ENCODE measurements around the gene SLC52A1.
"Not testable (repeated sequence)": the region's sequence is repeated elsewhere in the genome, so short reads cannot be mapped to it uniquely, and the experiment has no call there.

The SLC52A1 gene

GRCh38 chr17:5043524-5043923, 8.3 kb upstream of the SLC52A1 start:
- DNase-seq, result no peak
- H3K36me3 Mint-ChIP-seq (ENCODE audit: low read depth), result no peaks in the 10 kb centered on the region
- no peaks in the 10 kb centered on the region for H3K9me3 Mint-ChIP-seq
- no peak overlapping the region for H3K4me3 Mint-ChIP-seq
- no peak overlapping the region for H3K27ac Mint-ChIP-seq
- H3K27me3 Mint-ChIP-seq, result no peaks in the 10 kb centered on the region
- peaks cover 24% of the 10 kb centered on the region for H3K4me1 Mint-ChIP-seq
- ATAC-seq, result no peak

- Mint-ChIP-seq H3K4me1 (peaks cover 12% of the 10 kb centered on the region), H3K4me3 (peak overlapping the region; percentile 63), H3K27ac (peak overlapping the region; percentile 83), H3K9me3 (no peaks in the 10 kb centered on the region), H3K27me3 (no peaks in the 10 kb centered on the region), H3K36me3 (ENCODE audit: low read depth) (no peaks in the 10 kb centered on the region)
- no peak for ATAC-seq
- no peak for DNase-seq
Measured at GRCh38 chr17:5042157-5043022, 7.2 kb upstream of the SLC52A1 start.

GRCh38 chr17:5034651-5035050, 575 bp downstream of the SLC52A1 start:
- no peak for ATAC-seq
- no peak overlapping the region for H3K4me3 Mint-ChIP-seq

GRCh38 chr17:5034063-5034462, 1.2 kb downstream of the SLC52A1 start:
- Mint-ChIP-seq H3K27ac (no peak overlapping the region), H3K9me3 (no peaks in the 10 kb centered on the region), H3K36me3 (ENCODE audit: low read depth) (no peaks in the 10 kb centered on the region), H3K4me3 (no peak overlapping the region), H3K27me3 (peaks cover 7% of the 10 kb centered on the region), H3K4me1 (peaks cover 17% of the 10 kb centered on the region)
- no peak for DNase-seq
- no peak for ATAC-seq

More at GRCh38 chr17:5034651-5035050, 575 bp downstream of the SLC52A1 start:
- Mint-ChIP-seq H3K4me1 (peaks cover 17% of the 10 kb centered on the region), H3K27me3 (peaks cover 7% of the 10 kb centered on the region), H3K27ac (no peak overlapping the region), H3K36me3 (ENCODE audit: low read depth) (no peaks in the 10 kb centered on the region), H3K9me3 (no peaks in the 10 kb centered on the region)
- DNase-seq, result no peak

GRCh38 chr17:5033352-5034015, 1.7 kb downstream of the SLC52A1 start:
- Mint-ChIP-seq H3K27ac (no peak overlapping the region), H3K9me3 (no peaks in the 10 kb centered on the region)

DNA sequence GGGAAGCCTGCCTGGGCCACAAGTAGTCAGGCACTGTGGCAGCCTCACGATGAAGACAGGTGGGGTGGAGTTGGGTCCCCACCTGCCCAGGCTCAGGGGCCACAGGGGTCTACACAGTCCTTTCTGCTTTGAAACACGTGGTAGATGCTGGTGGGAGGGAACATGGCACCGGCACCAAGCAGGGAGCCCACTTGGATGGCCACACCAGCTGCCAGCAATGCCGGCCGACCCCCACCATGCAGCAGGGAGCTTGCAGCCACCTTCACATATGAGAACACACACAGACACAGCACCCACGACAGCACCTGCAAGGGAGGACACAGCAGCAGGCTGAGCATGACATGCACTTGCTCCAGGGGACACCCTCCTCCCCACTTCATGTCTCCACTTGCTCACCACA, 2.4 kb downstream of the SLC52A1 start:
- peaks cover 17% of the 10 kb centered on the region for H3K4me1 Mint-ChIP-seq
- ATAC-seq (no peak), DNase-seq (no peak)
- H3K9me3 Mint-ChIP-seq, result no peaks in the 10 kb centered on the region
- H3K36me3 Mint-ChIP-seq (ENCODE audit: low read depth), result no peaks in the 10 kb centered on the region
- no peak overlapping the region for H3K27ac Mint-ChIP-seq
- H3K4me3 Mint-ChIP-seq, result no peak overlapping the region
- peaks cover 7% of the 10 kb centered on the region for H3K27me3 Mint-ChIP-seq

More at GRCh38 chr17:5033352-5034015, 1.7 kb downstream of the SLC52A1 start:
- Mint-ChIP-seq H3K4me3 (no peak overlapping the region), H3K27me3 (peaks cover 7% of the 10 kb centered on the region), H3K4me1 (peaks cover 17% of the 10 kb centered on the region), H3K36me3 (ENCODE audit: low read depth) (no peaks in the 10 kb centered on the region)
- no peak for ATAC-seq
- DNase-seq, result no peak

DNA sequence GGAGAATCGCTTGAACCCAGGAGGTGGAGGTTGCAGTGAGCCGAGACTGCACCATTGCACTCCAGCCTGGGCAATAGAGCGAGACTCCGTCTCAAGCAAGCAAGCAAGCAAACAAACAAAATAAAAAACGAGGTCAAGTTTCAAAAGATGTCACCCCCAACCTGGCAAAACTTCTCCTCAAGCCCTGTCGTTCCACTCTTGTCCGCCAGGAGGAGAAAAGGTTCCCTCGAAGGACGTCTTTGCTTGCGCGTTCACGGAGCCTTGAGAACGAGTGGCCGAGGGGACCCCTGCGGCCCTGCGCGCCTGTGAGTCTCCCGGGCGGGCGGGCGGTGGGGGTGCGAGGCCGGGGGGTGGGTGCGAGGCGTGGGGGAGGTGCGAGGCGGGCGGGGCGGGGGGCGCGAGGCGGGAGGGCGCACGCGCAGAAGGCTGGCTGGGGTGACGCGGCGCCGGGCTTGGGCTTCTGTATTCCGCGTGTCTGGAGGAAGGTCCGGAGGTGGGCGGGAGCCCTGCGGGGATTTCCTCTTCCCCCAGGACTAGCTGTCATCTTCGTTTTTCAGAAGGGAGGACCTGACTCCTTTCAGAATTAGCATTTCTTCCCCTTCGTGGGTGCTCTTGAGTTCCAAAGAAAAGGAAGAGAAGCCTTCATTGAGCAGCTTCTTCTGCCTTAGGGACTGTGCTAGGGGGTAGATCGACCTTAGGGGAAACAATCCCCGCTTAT, 3.7 kb downstream of the SLC52A1 start:
- peaks cover 7% of the 10 kb centered on the region for H3K27me3 Mint-ChIP-seq
- H3K9me3 Mint-ChIP-seq, result no peaks in the 10 kb centered on the region
- DNase-seq (peak; percentile 86), ATAC-seq (peak; percentile 92)
- peaks cover 17% of the 10 kb centered on the region for H3K4me1 Mint-ChIP-seq
- H3K36me3 Mint-ChIP-seq (ENCODE audit: low read depth), result no peaks in the 10 kb centered on the region
- peak overlapping the region; percentile 74 for H3K27ac Mint-ChIP-seq
- peak overlapping the region; percentile 58 for H3K4me3 Mint-ChIP-seq

DNA sequence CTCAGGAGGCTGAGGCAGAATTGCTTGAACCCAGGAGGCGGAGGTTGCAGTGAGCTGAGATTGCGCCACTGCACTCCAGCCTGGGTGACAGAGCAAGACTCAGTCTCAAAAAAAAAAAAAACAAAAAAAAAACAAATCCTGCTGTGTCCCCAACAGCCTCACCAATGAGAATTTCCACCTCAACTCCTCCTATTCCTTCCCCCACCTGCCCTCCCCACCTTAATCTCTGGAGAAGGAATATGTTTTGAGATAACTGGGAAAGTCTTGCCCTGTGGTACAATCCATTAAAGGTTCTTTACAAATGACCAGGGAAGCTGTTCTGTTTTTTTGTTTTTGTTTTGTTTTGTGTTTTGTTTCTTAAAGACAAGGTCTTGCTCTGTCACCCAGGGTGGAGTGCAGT, 5.1 kb downstream of the SLC52A1 start:
- H3K27me3 Mint-ChIP-seq; H3K4me3 Mint-ChIP-seq; H3K9me3 Mint-ChIP-seq; DNase-seq; ATAC-seq; H3K36me3 Mint-ChIP-seq (ENCODE audit: low read depth): not testable (repeated sequence)
- peaks cover 17% of the 10 kb centered on the region for H3K4me1 Mint-ChIP-seq
- H3K27ac Mint-ChIP-seq, result peak overlapping the region; percentile 74

GRCh38 chr17:5027916-5028315, 7.3 kb downstream of the SLC52A1 start:
- H3K4me3 Mint-ChIP-seq, result no peak overlapping the region
- peaks cover 17% of the 10 kb centered on the region for H3K4me1 Mint-ChIP-seq
- H3K27me3 Mint-ChIP-seq, result no peaks in the 10 kb centered on the region
- no peak for ATAC-seq
- H3K36me3 Mint-ChIP-seq (ENCODE audit: low read depth), result peaks cover 4% of the 10 kb centered on the region
- no peak for DNase-seq
- H3K9me3 Mint-ChIP-seq, result no peaks in the 10 kb centered on the region
- H3K27ac Mint-ChIP-seq, result no peak overlapping the region

GRCh38 chr17:5027299-5027698, 7.9 kb downstream of the SLC52A1 start:
- ATAC-seq (no peak), DNase-seq (no peak)
- no peak overlapping the region for H3K27ac Mint-ChIP-seq
- H3K4me1 Mint-ChIP-seq, result peaks cover 17% of the 10 kb centered on the region
- H3K36me3 Mint-ChIP-seq (ENCODE audit: low read depth), result peaks cover 5% of the 10 kb centered on the region
- H3K27me3 Mint-ChIP-seq, result no peaks in the 10 kb centered on the region
- no peaks in the 10 kb centered on the region for H3K9me3 Mint-ChIP-seq
- H3K4me3 Mint-ChIP-seq, result no peak overlapping the region

DNA sequence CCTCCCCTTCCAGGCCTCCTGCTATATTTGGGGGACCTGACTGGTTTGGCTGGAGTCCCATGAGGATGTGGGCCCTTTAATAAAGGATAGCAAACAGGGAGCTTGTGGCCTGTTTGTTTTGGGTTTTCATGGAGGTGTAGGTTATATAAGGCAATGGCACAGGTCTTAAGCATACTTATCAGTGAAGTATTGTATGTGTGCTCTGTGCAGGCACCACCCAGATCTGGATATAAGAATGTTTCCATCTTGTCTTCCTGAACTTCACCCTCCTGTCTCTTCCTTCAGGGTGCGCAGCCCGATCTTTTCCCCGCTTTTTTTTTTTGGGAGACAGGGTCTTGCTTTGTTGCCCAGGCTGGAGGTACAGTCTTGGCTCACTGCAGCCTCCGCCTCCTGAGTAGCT, 10.6 kb downstream of the SLC52A1 start:
- DNase-seq (no peak), ATAC-seq (no peak)
- no peaks in the 10 kb centered on the region for H3K4me1 Mint-ChIP-seq
- no peaks in the 10 kb centered on the region for H3K9me3 Mint-ChIP-seq
- peaks cover 7% of the 10 kb centered on the region for H3K36me3 Mint-ChIP-seq (ENCODE audit: low read depth)
- no peak overlapping the region for H3K27ac Mint-ChIP-seq
- no peaks in the 10 kb centered on the region for H3K27me3 Mint-ChIP-seq
- no peak overlapping the region for H3K4me3 Mint-ChIP-seq

- DNase-seq, result no peak
- no peak for ATAC-seq
- Mint-ChIP-seq H3K27ac (no peak overlapping the region), H3K9me3 (no peaks in the 10 kb centered on the region), H3K4me3 (no peak overlapping the region), H3K36me3 (ENCODE audit: low read depth) (peaks cover 7% of the 10 kb centered on the region), H3K4me1 (peaks cover 7% of the 10 kb centered on the region), H3K27me3 (no peaks in the 10 kb centered on the region)
Measured at GRCh38 chr17:5023588-5024147, 11.6 kb downstream of the SLC52A1 start.

DNA sequence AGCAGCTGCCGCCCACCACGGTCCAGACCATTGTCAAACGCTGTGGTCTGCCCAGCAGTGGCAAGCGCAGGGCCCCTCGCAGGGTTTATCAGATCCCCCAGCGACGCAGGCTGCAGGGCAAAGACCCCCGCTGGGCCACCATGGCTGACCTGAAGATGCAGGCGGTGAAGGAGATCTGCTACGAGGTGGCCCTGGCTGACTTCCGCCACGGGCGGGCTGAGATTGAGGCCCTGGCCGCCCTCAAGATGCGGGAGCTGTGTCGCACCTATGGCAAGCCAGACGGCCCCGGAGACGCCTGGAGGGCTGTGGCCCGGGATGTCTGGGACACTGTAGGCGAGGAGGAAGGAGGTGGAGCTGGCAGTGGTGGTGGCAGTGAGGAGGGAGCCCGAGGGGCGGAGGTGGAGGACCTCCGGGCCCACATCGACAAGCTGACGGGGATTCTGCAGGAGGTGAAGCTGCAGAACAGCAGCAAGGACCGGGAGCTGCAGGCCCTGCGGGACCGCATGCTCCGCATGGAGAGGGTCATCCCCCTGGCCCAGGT, 13.0 kb downstream of the SLC52A1 start:
- no peak for ATAC-seq
- H3K4me1 Mint-ChIP-seq, result peaks cover 8% of the 10 kb centered on the region
- no peak for DNase-seq
- no peaks in the 10 kb centered on the region for H3K9me3 Mint-ChIP-seq
- no peak overlapping the region for H3K4me3 Mint-ChIP-seq
- no peaks in the 10 kb centered on the region for H3K27me3 Mint-ChIP-seq
- H3K27ac Mint-ChIP-seq, result no peak overlapping the region
- peaks cover 7% of the 10 kb centered on the region for H3K36me3 Mint-ChIP-seq (ENCODE audit: low read depth)

- H3K27me3 Mint-ChIP-seq, result no peaks in the 10 kb centered on the region
- H3K9me3 Mint-ChIP-seq, result no peaks in the 10 kb centered on the region
- no peak for DNase-seq
- ATAC-seq, result no peak
- peaks cover 16% of the 10 kb centered on the region for H3K4me1 Mint-ChIP-seq
- H3K27ac Mint-ChIP-seq, result no peak overlapping the region
- H3K36me3 Mint-ChIP-seq (ENCODE audit: low read depth), result peaks cover 14% of the 10 kb centered on the region
- H3K4me3 Mint-ChIP-seq, result no peak overlapping the region
Measured at GRCh38 chr17:5020502-5021023, 14.7 kb downstream of the SLC52A1 start.

All from activated naive CD8-positive, alpha-beta T cell treated with anti-CD3 and anti-CD28 coated beads, Interleukin-2, amount 50 U/mL, for 24 hours (primary cell).